ENCODE data around the gene EDC3. TPM values are rescaled to one million over a fixed set of nuclear protein-coding genes. Genes with fewer than 3 reads are reported as not detected.

EDC3 gene, protein sequence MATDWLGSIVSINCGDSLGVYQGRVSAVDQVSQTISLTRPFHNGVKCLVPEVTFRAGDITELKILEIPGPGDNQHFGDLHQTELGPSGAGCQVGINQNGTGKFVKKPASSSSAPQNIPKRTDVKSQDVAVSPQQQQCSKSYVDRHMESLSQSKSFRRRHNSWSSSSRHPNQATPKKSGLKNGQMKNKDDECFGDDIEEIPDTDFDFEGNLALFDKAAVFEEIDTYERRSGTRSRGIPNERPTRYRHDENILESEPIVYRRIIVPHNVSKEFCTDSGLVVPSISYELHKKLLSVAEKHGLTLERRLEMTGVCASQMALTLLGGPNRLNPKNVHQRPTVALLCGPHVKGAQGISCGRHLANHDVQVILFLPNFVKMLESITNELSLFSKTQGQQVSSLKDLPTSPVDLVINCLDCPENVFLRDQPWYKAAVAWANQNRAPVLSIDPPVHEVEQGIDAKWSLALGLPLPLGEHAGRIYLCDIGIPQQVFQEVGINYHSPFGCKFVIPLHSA
- 9.9 and 10.7 TPM in 2 replicates for total RNA-seq

GRCh38 chr15:74695597-74696397, at the start of gene EDC3:
TSS of gene EDC3 (minus strand) at chr15:74696024. CDS start at chr15:74675124, 20,900 bp downstream.

GRCh38 chr15:74725225-74725774, 29.5 kb upstream of the EDC3 start, which contains the start of gene CYP1A1:
TSS of gene CYP1A1 (minus strand) at chr15:74725528. CDS start at chr15:74723097, 2,431 bp downstream.

DNA sequence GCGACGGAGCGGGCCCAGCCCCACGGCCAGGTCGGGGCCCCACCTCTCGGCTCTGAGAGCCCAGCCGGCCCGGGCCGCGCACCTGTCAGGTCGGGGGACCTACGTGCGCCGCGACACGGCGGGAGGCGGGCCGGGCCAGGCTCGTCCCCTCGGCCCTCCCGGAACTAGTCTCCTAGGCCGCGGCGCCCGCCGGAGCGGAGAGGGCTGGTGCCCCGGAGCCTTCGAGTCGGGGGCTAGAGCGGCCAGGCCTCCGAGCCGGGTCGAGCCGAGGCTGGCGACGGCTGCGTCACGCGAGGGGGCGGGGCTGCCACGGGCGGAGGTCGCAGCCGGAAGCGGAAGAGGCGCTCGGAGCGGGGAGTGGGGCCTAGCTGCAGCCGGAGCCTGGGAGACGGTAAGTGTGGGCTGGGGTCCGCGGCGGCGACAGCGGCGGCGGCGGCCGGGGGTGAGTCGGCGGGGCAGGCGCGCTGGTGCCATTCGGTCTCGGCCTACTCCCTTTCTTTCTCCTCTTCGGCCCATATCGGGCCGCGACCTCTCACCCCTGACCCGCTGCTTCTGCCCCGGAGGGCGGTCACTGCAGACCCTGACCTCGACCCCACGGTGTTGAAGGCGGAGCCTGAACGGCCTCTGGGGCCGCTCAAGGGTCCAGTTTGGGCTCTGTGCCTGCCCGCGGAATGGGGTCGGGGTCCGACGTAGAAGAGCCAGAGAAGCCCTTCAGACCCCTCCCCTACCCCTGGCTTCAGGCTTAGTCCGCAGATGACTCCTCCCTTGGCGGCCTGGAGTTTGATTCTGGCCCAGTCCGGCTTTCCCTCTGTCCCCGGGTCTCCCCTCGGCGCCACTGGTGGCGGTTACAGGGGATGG, 80.1 kb downstream of the EDC3 start, which contains the start of gene CLK3:
Gene CLK3 (plus strand): TSS at position 329 of the 858 bp plus-strand sequence. CDS start 3,361 bp downstream, outside the sequence.

Other genes with a start within 250 kb of the EDC3 start
- 73.2 and 85.4 TPM in 2 replicates for gene UBL7, start 234.9 kb downstream of the EDC3 start, total RNA-seq
- gene ARID3B, start 154.8 kb downstream of the EDC3 start, total RNA-seq = 0.65 and 0.90 TPM in 2 replicates
- gene CLK3, start 80.2 kb downstream of the EDC3 start, total RNA-seq = 77.8 and 78.5 TPM in 2 replicates
- gene CYP1A1, start 29.5 kb upstream of the EDC3 start, total RNA-seq = 2.1 and 2.5 TPM in 2 replicates
- not detected in 2 replicates for gene CYP1A2, start 52.8 kb upstream of the EDC3 start, total RNA-seq
- gene CSK, start 86.1 kb upstream of the EDC3 start, total RNA-seq = 9.9 and 24.5 TPM in 2 replicates
- gene LMAN1L, start 116.8 kb upstream of the EDC3 start, total RNA-seq = 0.36 TPM in 1 of 2 replicates, not detected in the other
- not detected in 2 replicates for gene CPLX3, start 130.6 kb upstream of the EDC3 start, total RNA-seq
- gene ULK3, start 147.1 kb upstream of the EDC3 start, total RNA-seq = 12.8 and 17.3 TPM in 2 replicates
- 60.8 and 100 TPM in 2 replicates for gene SCAMP2, start 177.3 kb upstream of the EDC3 start, total RNA-seq
- gene MPI, start 194.0 kb upstream of the EDC3 start, total RNA-seq = 109 and 112 TPM in 2 replicates
- gene FAM219B, start 210.8 kb upstream of the EDC3 start, total RNA-seq = 37.7 and 41.3 TPM in 2 replicates
- 105 and 109 TPM in 2 replicates for gene COX5A, start 242.0 kb upstream of the EDC3 start, total RNA-seq